ENCODE results near the gene ZEB2. TPM values are rescaled to one million over a fixed set of nuclear protein-coding genes. Genes with fewer than 3 reads are reported as not detected.
A peak's percentile ranks its signal among the peaks of the same experiment; 100 is the strongest.

Gene ZEB2
- total and polyA plus RNA-seq, 2 of the 8 experiments (the other 6 are each of a cell fraction or from before 2014, with no cell fraction given) = 0.38 TPM; not detected in 1

GRCh38 chr2:144546933-144547332 lies 27.0 kb upstream of the ZEB2 start:
- ChIA-PET CTCF (ENCODE audit: partially characterized antibody) (interaction anchor here (0.5 kb wide), 2 partner anchors 10 to 95 kb away, joined by 3 read pairs; no protein-coding TSS in a partner anchor), POLR2A (ENCODE audit: partially characterized antibody) (no interaction called here)
- no peaks in the 10 kb centered on the region for H3K36me3 ChIP-seq (ENCODE audit: control insufficient read depth in 2 of 4, insufficient read depth in 4 of 4, low read length in 3 of 4)
- H3K79me2 ChIP-seq (ENCODE audit: control insufficient read depth in 1 of 2, insufficient read depth in 2 of 2, low read length in 2 of 2) = no peaks in the 10 kb centered on the region
- H3K14ac ChIP-seq (ENCODE audit: insufficient read length) = no peak overlapping the region
- no peak overlapping the region for H4K8ac ChIP-seq (ENCODE audit: extremely low read depth, insufficient read depth, low read length)
- no peaks in the 10 kb centered on the region for H3K79me1 ChIP-seq (ENCODE audit: low read depth, low read length)
- no peak overlapping the region for H2BK12ac ChIP-seq (ENCODE audit: low read depth, low read length)
- H2BK15ac ChIP-seq (ENCODE audit: low read length) = no peak overlapping the region
- WGBS, 2 experiments (ENCODE audit: extremely low coverage in 1 of 2, insufficient coverage in 1 of 2, insufficient read length in 1 of 2, insufficient replicate concordance in 2 of 2, low coverage in 1 of 2, low lambda C conversion rate in 2 of 2, missing lambda C conversion rate in 1 of 2) = 93% methylated on average over 6 of the region's 6 CpGs; no CpG with 5 or more reads in 1 of the 2 experiments
- no peak overlapping the region for H2BK5ac ChIP-seq (ENCODE audit: low read depth, low read length)
- FAIRE-seq (no peak), DNase-seq (ENCODE audit: low read depth in 1 of 2, low spot score in 2 of 2) (no peak)
- no peak overlapping the region for H4K5ac ChIP-seq (ENCODE audit: insufficient read length, low read depth, low read length)
- no peak overlapping the region for H3K56ac ChIP-seq (replicated peaks; ENCODE audit: insufficient read length, low read depth, low read length)
- 0 out of 2 replicates have a peak overlapping the region, but pooled peaks have one; percentile 26 for H2AFZ ChIP-seq (ENCODE audit: low read length)
- no peaks in the 10 kb centered on the region for H4K20me1 ChIP-seq (replicated peaks in 1 of 2; ENCODE audit: control insufficient read depth in 1 of 2, insufficient read depth in 2 of 2, low read length in 2 of 2)
- no peaks in the 10 kb centered on the region for H3K9me3 ChIP-seq (ENCODE audit: insufficient read depth in 2 of 2, low read depth in 1 of 2, low read length in 1 of 2)
- no peak overlapping the region for H4K91ac ChIP-seq (replicated peaks; ENCODE audit: insufficient read length, low read length)
- H3K4ac ChIP-seq (replicated peaks; ENCODE audit: insufficient read length, low read depth, low read length) = no peak overlapping the region
- no peak overlapping the region for H3K27ac ChIP-seq (ENCODE audit: low read depth, low read length)
- H3K9ac ChIP-seq (replicated peaks in 1 of 4; ENCODE audit: extremely low read depth in 1 of 4, low read depth in 3 of 4, low read length in 3 of 4) = no peak overlapping the region
- no peak overlapping the region for H3K4me3 ChIP-seq (ENCODE audit: extremely low read depth in 1 of 4, insufficient read depth in 2 of 4, low read depth in 3 of 4, low read length in 4 of 4)
- H3K4me2 ChIP-seq (ENCODE audit: insufficient read depth in 1 of 2, low read depth in 2 of 2, low read length in 2 of 2) = no peak overlapping the region
- no peak overlapping the region for H3K23ac ChIP-seq (ENCODE audit: insufficient read length)
- no peak overlapping the region for H3K18ac ChIP-seq (ENCODE audit: extremely low read depth, low read length)
- no peak overlapping the region for H2BK20ac ChIP-seq (ENCODE audit: low read length)
- no peaks in the 10 kb centered on the region for H3K4me1 ChIP-seq (replicated peaks in 1 of 4; ENCODE audit: control insufficient read depth in 3 of 4, insufficient read depth in 4 of 4, low read length in 3 of 4)
- no peaks in the 10 kb centered on the region for H3K27me3 ChIP-seq (replicated peaks in 1 of 4; ENCODE audit: control insufficient read depth in 3 of 4, extremely low read depth in 1 of 4, insufficient read depth in 3 of 4, low read length in 3 of 4)
- H2BK120ac ChIP-seq (replicated peaks; ENCODE audit: low read depth, low read length) = no peak overlapping the region
- H2AK5ac ChIP-seq (ENCODE audit: low read depth, low read length) = no peak overlapping the region
- H3K23me2 ChIP-seq (ENCODE audit: low read depth, low read length) = no peaks in the 10 kb centered on the region
- no peak for TF ChIP-seq SP2 (IDR thresholded peaks at IDR 0.05; ENCODE audit: low read length)
- no peak for TF ChIP-seq KDM1A (IDR thresholded peaks at IDR 0.05; ENCODE audit: borderline replicate concordance, low read length)
- TF ChIP-seq CBX5 (IDR thresholded peaks at IDR 0.05; ENCODE audit: low read depth, low read length) = no peak
- TF ChIP-seq MAX (IDR thresholded peaks at IDR 0.05) = no peak
- TF ChIP-seq SUZ12 (IDR thresholded peaks at IDR 0.05; ENCODE audit: low read length) = no peak
- no peak for TF ChIP-seq RNF2 (IDR thresholded peaks at IDR 0.05; ENCODE audit: borderline replicate concordance, low read depth, low read length, missing control alignments, poor library complexity, severe bottlenecking)
- TF ChIP-seq SIX5 (IDR thresholded peaks at IDR 0.05; ENCODE audit: low read depth, low read length) = no peak
- no peak for TF ChIP-seq RXRA (IDR thresholded peaks at IDR 0.05; ENCODE audit: insufficient read depth, low read depth, low read length)
- TF ChIP-seq SRF (IDR thresholded peaks at IDR 0.05; ENCODE audit: low read depth, low read length) = no peak
- no peak for TF ChIP-seq BACH1 (IDR thresholded peaks at IDR 0.05; ENCODE audit: low read length)
- TF ChIP-seq TBP (IDR thresholded peaks at IDR 0.05; ENCODE audit: low read depth, low read length) = no peak
- TF ChIP-seq POU5F1 (IDR thresholded peaks at IDR 0.05; ENCODE audit: low read depth, low read length) = no peak
- no peak for TF ChIP-seq EP300 (IDR thresholded peaks at IDR 0.05; ENCODE audit: borderline replicate concordance in 1 of 2, low read depth in 2 of 2, low read length in 2 of 2)
- no peak for TF ChIP-seq HDAC6 (IDR thresholded peaks at IDR 0.05; ENCODE audit: low read depth, low read length)
- TF ChIP-seq CEBPB (IDR thresholded peaks at IDR 0.05; ENCODE audit: low read depth, low read length) = no peak
